A673 (cell line): Measurements from ENCODE around the gene TMEM248.
"Not testable (repeated sequence)": the region's sequence is repeated elsewhere in the genome, so short reads cannot be mapped to it uniquely, and the experiment has no call there.

Experiments used
- EZH2 ChIP-seq: fragments of 200-600 bp; sonication (generic); IDR thresholded peaks from 2 replicates; pipeline ENCODE4 v1.6.1; 2017; ENCODE audit warnings: borderline replicate concordance, low read depth, mild to moderate bottlenecking, mixed read lengths, antibody characterized with exemption, low read length; ENCODE audit not compliant: poor library complexity, severe bottlenecking
- TF ChIP-seq, protein P1 (sequence below): fragments of 300-800, 200-600 bp; sonication (generic); conservative IDR thresholded peaks from 2 replicates; pipeline ENCODE4 v1.5.1; 2017; ENCODE audit warnings: low read depth, mild to moderate bottlenecking, antibody characterized with exemption, low read length, moderate library complexity, mixed read lengths

DNA sequence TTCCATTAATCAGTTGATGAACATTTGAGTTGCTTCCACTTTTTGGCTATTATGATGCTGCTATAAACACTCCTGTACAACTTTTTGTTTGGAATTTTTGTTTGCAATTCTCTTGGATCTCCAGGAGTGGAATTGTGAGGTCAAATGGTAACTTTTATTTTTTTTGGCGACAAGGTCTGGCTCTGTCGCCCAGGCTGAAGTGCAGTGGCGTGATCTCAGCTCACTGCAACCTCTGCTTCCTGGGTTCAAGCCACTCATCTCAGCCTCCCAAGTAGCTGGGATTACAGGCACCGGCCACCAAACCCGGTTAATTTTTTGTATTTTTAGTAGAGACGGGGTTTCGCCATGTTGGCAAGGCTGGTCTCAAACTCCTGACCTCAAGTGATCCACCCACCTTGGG, 3.1 kb upstream of the TMEM248 start:
- TF ChIP-seq, protein P1, sequence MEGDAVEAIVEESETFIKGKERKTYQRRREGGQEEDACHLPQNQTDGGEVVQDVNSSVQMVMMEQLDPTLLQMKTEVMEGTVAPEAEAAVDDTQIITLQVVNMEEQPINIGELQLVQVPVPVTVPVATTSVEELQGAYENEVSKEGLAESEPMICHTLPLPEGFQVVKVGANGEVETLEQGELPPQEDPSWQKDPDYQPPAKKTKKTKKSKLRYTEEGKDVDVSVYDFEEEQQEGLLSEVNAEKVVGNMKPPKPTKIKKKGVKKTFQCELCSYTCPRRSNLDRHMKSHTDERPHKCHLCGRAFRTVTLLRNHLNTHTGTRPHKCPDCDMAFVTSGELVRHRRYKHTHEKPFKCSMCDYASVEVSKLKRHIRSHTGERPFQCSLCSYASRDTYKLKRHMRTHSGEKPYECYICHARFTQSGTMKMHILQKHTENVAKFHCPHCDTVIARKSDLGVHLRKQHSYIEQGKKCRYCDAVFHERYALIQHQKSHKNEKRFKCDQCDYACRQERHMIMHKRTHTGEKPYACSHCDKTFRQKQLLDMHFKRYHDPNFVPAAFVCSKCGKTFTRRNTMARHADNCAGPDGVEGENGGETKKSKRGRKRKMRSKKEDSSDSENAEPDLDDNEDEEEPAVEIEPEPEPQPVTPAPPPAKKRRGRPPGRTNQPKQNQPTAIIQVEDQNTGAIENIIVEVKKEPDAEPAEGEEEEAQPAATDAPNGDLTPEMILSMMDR, result not testable (repeated sequence)
- not testable (repeated sequence) for TF ChIP-seq EZH2
